CD4-positive, alpha-beta T cell treated with Interleukin-10 for 1 hour (primary cell): ENCODE results near the gene WNT9A.
"Not testable (repeated sequence)": the region's sequence is repeated elsewhere in the genome, so short reads cannot be mapped to it uniquely, and the experiment has no call there.

Experiments
- DNase-seq: peaks from one replicate; pipeline ENCODE4 v3.0.0-alpha.2; 2020

The WNT9A gene

DNA sequence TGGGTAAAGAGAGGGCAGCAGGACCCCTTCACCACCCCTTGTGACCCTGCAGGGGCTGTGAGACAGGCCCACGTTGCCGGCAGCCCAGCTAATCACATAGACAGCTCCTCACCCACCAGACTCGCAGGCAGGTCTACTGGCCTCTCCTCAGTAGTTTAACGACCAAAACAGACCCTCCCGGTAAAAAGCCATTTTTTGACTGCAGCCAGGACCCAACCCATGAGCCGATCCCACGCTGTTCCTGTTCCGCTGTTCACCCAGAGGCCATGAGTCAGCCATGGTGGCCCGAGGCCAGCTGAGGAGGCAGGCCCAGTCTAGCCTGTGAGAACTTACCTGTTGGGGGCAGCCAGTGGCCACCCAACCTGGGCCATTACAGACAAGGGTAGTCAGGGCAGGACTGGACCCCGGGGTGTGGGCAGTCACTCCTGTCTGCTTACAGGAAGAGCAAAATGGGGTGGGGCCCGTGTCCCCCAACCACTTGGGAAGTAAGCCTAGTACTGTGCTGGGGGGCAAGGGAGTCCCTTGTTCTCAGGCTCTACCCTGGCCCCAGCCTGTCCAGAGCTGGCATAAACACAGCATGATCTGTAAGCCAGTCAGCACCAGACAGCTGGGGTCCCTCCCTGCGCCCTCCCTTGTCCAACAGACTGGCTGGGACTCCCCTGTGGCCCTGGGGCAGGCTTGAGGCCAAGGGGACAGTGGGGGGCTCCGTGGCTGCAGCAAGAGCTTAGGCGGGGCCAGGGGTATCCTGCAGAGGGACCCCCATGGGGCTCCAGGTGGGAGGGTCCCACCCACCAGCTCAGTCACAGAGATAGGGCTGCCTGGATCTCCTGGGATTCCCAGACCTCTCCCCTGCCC lies 61.9 kb downstream of the WNT9A start:
- DNase-seq, result no peak

DNA sequence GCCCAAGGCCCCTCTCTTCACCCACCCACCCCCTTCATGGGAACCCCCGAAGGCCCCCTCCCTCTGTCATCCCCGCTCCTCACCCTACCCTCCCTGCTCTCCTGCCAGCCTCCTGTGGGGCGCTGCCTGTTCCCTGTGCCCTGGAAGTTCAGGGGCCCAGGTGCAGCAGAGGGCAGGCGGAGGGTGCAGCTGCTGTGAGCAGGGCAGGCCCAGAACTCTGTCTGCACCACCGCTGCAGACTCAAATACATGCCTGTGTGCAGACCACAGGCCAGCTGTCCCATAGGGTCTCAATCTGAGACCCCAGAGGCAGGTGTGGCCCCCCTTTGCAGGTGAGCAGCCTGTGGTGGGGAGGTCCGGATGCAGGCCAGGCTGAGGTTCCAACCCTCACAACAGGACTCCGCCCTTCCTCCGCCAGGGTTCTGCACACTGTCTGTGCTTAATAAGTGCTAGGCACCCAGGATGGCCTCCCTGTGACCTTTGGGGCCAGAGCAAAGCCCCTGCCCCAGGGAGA lies 62.5 kb downstream of the WNT9A start:
- DNase-seq, result peak; percentile 39

DNA sequence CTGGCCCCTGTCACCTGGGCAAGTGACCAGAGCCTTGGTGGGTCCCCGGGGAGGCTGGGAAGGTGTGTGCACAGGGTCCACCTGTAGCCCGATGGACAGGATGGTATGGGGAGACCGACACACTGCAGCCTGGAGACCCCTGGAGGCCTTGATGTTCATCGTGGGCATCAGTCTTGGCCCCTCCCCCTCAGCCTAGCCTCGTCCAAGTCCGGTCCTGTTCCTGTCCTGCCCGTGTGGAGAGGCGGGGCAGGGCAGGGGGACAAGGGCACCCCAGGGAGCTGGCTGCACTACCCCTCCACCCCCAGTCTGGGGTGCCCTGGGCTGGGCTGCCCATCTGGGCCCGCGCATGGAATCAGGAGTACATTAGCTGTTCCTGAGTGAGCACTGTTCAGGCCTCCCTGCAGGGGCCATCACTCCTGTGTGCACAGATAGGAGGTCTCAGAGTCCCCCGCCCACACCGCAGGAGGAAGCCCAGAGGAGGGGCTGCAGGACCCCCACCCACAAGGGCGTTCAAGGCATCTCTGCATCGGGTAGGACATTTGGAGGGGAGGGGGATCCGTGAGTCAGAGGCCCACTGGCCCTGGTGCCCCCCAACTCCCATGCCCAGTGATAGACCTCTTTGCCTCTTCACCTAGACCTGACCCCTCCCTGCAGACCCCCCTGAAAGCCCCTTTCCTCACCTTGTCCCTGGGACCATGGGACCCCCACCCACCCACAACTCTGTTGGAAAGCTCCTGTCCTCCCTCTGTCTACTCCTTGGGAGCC lies 63.2 kb downstream of the WNT9A start:
- DNase-seq, result no peak

GRCh38 chr1:227883641-227884301 lies 64.0 kb downstream of the WNT9A start:
- no peak for DNase-seq

- DNase-seq, result no peak
These were observed 64.6 kb downstream of the WNT9A start for GRCh38 chr1:227883073-227883520.

DNA sequence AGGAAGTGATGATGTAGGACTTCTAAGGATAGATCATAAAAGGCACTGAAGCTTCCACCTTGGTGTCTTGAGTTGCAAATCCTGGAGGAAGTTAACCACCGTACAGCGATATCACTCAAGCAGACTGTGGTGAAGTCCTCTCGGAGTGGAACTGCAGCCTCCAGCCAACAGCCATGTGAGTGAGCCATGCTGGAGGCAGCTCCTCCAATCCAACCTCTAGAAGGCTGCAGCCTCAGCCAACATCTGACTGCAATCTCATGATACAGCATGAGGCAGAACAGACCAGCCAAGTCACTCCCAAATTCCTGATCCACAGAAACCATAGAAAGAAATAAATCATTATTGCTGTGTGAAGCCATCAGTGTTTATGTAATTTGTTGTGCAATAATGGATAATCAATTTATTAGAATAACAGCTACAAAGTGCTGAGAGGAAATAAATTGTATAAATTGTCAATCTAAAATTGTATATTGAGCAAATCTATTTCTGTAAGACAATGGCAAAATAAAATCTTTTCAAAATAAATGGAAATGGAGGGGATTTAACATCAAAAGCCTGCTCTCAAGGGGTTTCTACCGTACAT lies 67.3 kb downstream of the WNT9A start:
- DNase-seq, result no peak

- DNase-seq, result not testable (repeated sequence)
These were observed 69.9 kb downstream of the WNT9A start for GRCh38 chr1:227877810-227878209.

DNA sequence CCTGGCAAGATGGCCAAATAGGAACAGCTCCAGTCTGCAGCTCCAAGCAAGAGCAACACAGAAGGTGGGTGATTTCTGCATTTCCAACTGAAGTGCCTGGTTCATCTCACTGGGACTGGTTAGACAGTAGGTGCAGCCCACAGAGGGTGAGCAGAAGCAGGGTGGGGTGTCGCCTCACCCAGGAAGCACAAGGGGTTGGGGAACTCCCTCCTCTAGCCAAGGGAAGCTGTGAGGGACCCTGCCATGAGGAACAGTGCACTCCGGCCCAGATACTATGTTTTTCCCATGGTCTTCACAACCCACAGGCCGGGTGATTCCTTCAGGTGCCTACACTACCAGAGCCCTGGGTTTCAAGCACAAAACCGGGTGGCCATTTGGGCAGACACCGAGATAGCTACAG lies 75.8 kb downstream of the WNT9A start:
- DNase-seq, result not testable (repeated sequence)

DNA sequence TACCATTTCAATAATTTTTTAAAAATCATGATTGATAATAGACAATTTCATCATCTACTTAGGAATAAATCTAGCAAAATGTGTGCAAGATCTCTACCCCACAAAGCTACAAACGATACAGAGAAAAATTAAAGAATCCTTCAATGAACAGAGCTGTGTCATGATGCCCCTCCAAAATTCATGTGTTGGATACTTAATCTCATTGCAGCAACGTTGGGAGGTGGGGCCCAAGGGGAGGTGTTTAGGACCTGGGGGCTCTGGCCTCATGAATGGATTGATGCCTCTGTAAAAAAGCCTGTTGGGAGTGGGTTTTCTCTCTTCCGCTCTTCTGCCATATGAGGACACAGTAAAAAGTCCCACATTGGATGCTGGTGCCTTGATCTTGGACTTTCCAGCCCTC lies 77.4 kb downstream of the WNT9A start:
- DNase-seq, result no peak

- peak; percentile 26 for DNase-seq
These were observed 77.9 kb downstream of the WNT9A start for GRCh38 chr1:227869851-227870305.

GRCh38 chr1:227869279-227869842 lies 78.4 kb downstream of the WNT9A start:
- no peak for DNase-seq
